Testis (tissue), 3 donors: ENCODE measurements around the gene CYP4X1. TPM values are rescaled to one million over a fixed set of nuclear protein-coding genes. Genes with fewer than 3 reads are reported as not detected.
"Not testable (repeated sequence)": the region's sequence is repeated elsewhere in the genome, so short reads cannot be mapped to it uniquely, and the experiment has no call there.

Experiments used
- DNase-seq: peaks from one replicate; pipeline ENCODE4 v3.0.0-alpha.2; 2019
- H3K27ac ChIP-seq, 2 donors: fragments of 200-600 bp; sonication (generic); one replicate each; pipeline ENCODE4 v1.5.1; 2019
- H3K27me3 ChIP-seq: fragments of 200-600 bp; sonication (generic); one replicate; pipeline ENCODE4 v1.5.1; 2019
- H3K36me3 ChIP-seq: fragments of 200-600 bp; sonication (generic); one replicate; pipeline ENCODE4 v1.5.1; 2017; ENCODE audit warnings: low read depth; ENCODE audit errors: missing control alignments
- H3K4me1 ChIP-seq: fragments of 200-600 bp; sonication (generic); one replicate; pipeline ENCODE4 v1.5.1; 2019
- H3K4me3 ChIP-seq, 2 donors: fragments of 200-600 bp; sonication (generic); one replicate each; pipeline ENCODE4 v1.5.1; 2017 to 2019
- H3K9me3 ChIP-seq: fragments of 200-600 bp; sonication (generic); one replicate; pipeline ENCODE4 v1.5.1; 2017
- CTCF ChIP-seq, 3 experiments: fragments of 450-650 bp in 2 of 3; fragments of 200-600 bp in 1 of 3; sonication (generic) in 1 of 3; IDR thresholded peaks; one replicate each; pipeline ENCODE4 v1.5.1; 2016 to 2019; ENCODE audit warnings: antibody characterized with exemption in 3 of 3, mild to moderate bottlenecking in 2 of 3, moderate library complexity in 1 of 3
- POLR2A ChIP-seq: fragments of 450-650 bp; IDR thresholded peaks from one replicate; pipeline ENCODE4 v1.6.1; 2017; ENCODE audit warnings: antibody characterized with exemption, mild to moderate bottlenecking, moderate library complexity
- WGBS, 2 donors: methylation state at CpG; one replicate each; pipeline ENCODE4 v1.1.5; 2018; 5-methylcytosine and 5-hydroxymethylcytosine counted together
- intact Hi-C: fragments of 100-400 bp; cut with DNase I; formaldehyde crosslinking; loops from one replicate; pipeline ENCODE4 v1.15.1; 2023; ENCODE audit warnings: low total_unique reads
- polyA plus RNA-seq: library from polyadenylated mRNA; stranded (reverse); fragments of 350-450 nt; fragmentation: Illumina TruSeq; extraction: RNeasy Lipid Tissue Mini Kit (QIAGEN cat#74804); gene quantifications from one replicate; pipeline ENCODE4 v1.2.3, GENCODE V29; 2014; ENCODE audit warnings: low read depth, low replicate concordance; ENCODE audit not compliant: insufficient read depth
- total RNA-seq, 2 donors: library from RNA; depleted of rRNA; stranded (reverse); fragments of >200 nt; gene quantifications; one replicate each; pipeline ENCODE4 v1.2.3, GENCODE V29; 2016

Gene CYP4X1
- total and polyA plus RNA-seq, 3 donors from 2014 or later: 7.5 to 10.4 (median 9.4) TPM

GRCh38 chr1:47031585-47031984, 8.1 kb downstream of the CYP4X1 start:
- Histone ChIP-seq H3K27me3 (no peaks in the 10 kb centered on the region), H3K36me3 (no peaks in the 10 kb centered on the region), H3K27ac (no peak overlapping the region), H3K9me3 (no peaks in the 10 kb centered on the region), H3K4me3 (no peak overlapping the region), H3K4me1 (peaks cover 8% of the 10 kb centered on the region)
- 64 to 80% methylated on average over 3 of the region's 3 CpGs for WGBS, 2 donors
- DNase-seq: no peak
- TF ChIP-seq POLR2A (no peak), CTCF (IDR thresholded peaks at IDR 0.05) (no peak)
- intact Hi-C loops: no loop called here

GRCh38 chr1:47036764-47037163, 13.3 kb downstream of the CYP4X1 start:
- Histone ChIP-seq H3K4me3 (no peak overlapping the region), H3K27me3 (no peaks in the 10 kb centered on the region), H3K4me1 (no peaks in the 10 kb centered on the region), H3K9me3 (no peaks in the 10 kb centered on the region), H3K27ac (no peak overlapping the region), H3K36me3 (no peaks in the 10 kb centered on the region)
- TF ChIP-seq CTCF (IDR thresholded peaks at IDR 0.05) (no peak), POLR2A (no peak)
- intact Hi-C loops: no loop called here
- WGBS, 2 donors: 83 to 95% methylated on average over 1 of the region's 1 CpG
- no peak for DNase-seq

GRCh38 chr1:47059376-47059775, 35.9 kb downstream of the CYP4X1 start:
- Histone ChIP-seq H3K4me1 (no peaks in the 10 kb centered on the region), H3K4me3 (no peak overlapping the region), H3K27me3 (no peaks in the 10 kb centered on the region), H3K9me3 (no peaks in the 10 kb centered on the region), H3K27ac (no peak overlapping the region), H3K36me3 (no peaks in the 10 kb centered on the region)
- TF ChIP-seq CTCF (IDR thresholded peaks at IDR 0.05) (no peak), POLR2A (no peak)
- WGBS, 2 donors: 72 to 100% methylated on average over 1 of the region's 1 CpG
- intact Hi-C loops: no loop called here
- DNase-seq: no peak

GRCh38 chr1:47067097-47067594, 43.7 kb downstream of the CYP4X1 start, which contains the start of gene CYP4Z1:
Gene CYP4Z1 (plus strand): TSS chr1:47067231. CDS start chr1:47067491, 260 bp downstream.
- no peaks in the 10 kb centered on the region for H3K9me3 ChIP-seq
- no peaks in the 10 kb centered on the region for H3K4me1 ChIP-seq
- TF ChIP-seq POLR2A: no peak
- no peak for TF ChIP-seq CTCF (IDR thresholded peaks at IDR 0.05)
- no peak for DNase-seq
- no peak within 1 kb of the TSS for H3K4me3 ChIP-seq
- no peak within 1 kb of the TSS for H3K27ac ChIP-seq
- intact Hi-C loops: no loop called here
- no peaks in the 10 kb centered on the region for H3K27me3 ChIP-seq
- no peaks in the 10 kb centered on the region for H3K36me3 ChIP-seq

GRCh38 chr1:47069080-47069479, 45.6 kb downstream of the CYP4X1 start:
- H3K27ac ChIP-seq, DNase-seq, H3K9me3 ChIP-seq, H3K4me1 ChIP-seq, H3K27me3 ChIP-seq, H3K4me3 ChIP-seq, H3K36me3 ChIP-seq, intact Hi-C loops: not testable (repeated sequence)
- 83 to 86% methylated on average over 1 to 3 of the region's 4 CpGs for WGBS, 2 donors

GRCh38 chr1:47069509-47069908, 46.0 kb downstream of the CYP4X1 start:
- H3K9me3 ChIP-seq, H3K4me1 ChIP-seq, H3K4me3 ChIP-seq, H3K27me3 ChIP-seq, intact Hi-C loops, H3K36me3 ChIP-seq, H3K27ac ChIP-seq, DNase-seq: not testable (repeated sequence)
